Stomach smooth muscle (tissue), 2 donors: Measurements from ENCODE around the gene ITPR3.

Experiments used
- H3K27ac ChIP-seq: one replicate; pipeline ENCODE4 v1.7.0; 2013; ENCODE audit warnings: mild to moderate bottlenecking, low read length, inconsistent platforms
- H3K27me3 ChIP-seq, 2 donors: one replicate each; pipeline ENCODE4 v1.7.0; 2013; ENCODE audit warnings: low read length in 2 of 2; ENCODE audit not compliant: insufficient read depth in 2 of 2, control insufficient read depth in 1 of 2
- H3K36me3 ChIP-seq, 2 donors: one replicate each; pipeline ENCODE4 v1.7.0; 2013; ENCODE audit warnings: low read length in 2 of 2; ENCODE audit not compliant: control insufficient read depth in 2 of 2, insufficient read depth in 2 of 2
- H3K4me1 ChIP-seq: one replicate; pipeline ENCODE4 v1.7.0; 2013; ENCODE audit warnings: low read length; ENCODE audit not compliant: control insufficient read depth, insufficient read depth
- H3K4me3 ChIP-seq, 2 donors: one replicate each; pipeline ENCODE4 v1.7.0; 2013; ENCODE audit warnings: low read length in 2 of 2
- H3K9ac ChIP-seq, 2 donors: one replicate each; pipeline ENCODE4 v1.7.0; 2013; ENCODE audit warnings: low read length in 2 of 2, mild to moderate bottlenecking in 1 of 2
- H3K9me3 ChIP-seq, 2 donors: one replicate each; pipeline ENCODE4 v1.7.0; 2013; ENCODE audit warnings: low read length in 2 of 2; ENCODE audit not compliant: control insufficient read depth in 2 of 2
- donor health status: healthy.
- donor health status: Pancreatic carcinoma.

ITPR3 gene

DNA sequence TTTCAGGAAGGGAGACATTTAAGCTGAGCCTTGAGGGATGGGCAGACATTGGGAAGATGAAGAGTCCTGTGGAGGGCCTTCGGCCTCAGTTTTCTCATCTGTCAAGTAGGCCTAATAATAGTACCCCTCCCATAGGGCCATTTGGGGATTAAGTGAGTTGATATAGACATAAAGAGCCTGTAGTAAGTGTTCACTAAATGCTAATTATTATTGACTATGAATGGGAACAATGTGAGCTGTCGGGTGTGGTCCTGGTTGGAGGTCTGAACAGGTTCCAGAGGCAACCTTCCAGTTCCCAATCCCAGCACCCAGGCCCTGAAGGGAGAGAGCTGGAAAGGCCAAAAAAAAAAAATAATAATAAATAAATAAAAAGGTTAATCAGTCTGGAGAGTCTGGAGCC, 14.5 kb upstream of the ITPR3 start:
- Histone ChIP-seq H3K4me1 (peaks cover 9% of the 10 kb centered on the region), H3K9me3 (peaks cover 0 to 3% of the 10 kb centered on the region in 2 donors), H3K27me3 (peaks cover 0 to 5% of the 10 kb centered on the region in 2 donors), H3K9ac (no peak overlapping the region), H3K4me3 (no peak overlapping the region), H3K27ac (no peak overlapping the region), H3K36me3 (no peaks in the 10 kb centered on the region)

DNA sequence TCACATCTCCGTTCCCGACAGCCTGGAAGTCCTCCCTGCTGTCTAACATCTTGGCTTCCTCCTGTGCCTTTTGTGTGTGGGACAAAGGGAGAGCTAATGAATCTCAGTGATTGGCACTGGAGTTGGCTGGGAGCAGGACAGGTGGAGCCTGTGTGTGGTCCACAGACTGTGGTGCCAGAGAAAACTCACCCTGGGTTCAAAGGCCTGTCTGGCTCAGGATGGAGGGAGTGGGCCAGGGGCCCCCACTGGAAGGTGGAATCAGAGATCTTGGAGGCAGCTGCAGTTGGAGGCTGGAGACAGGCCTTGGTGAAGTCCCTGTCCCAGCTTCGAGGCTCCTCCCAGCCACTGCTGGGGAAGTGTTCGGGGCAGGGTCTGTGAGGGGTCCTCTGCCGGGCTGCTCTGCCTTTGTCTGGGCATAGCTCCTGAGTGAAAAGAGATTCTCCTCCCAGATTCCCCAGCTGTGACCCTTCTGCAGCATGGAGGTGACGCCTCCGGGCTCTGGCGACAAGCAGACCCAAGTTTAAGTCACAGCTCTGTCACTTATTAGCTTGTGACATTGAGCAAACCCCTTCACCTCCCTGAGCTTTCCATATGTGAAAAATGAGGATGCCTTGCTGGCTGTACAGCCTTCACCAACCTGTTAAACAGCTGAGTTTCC, 13.9 kb upstream of the ITPR3 start:
- H3K4me1 ChIP-seq: peaks cover 9% of the 10 kb centered on the region
- H3K27ac ChIP-seq: no peak overlapping the region

DNA sequence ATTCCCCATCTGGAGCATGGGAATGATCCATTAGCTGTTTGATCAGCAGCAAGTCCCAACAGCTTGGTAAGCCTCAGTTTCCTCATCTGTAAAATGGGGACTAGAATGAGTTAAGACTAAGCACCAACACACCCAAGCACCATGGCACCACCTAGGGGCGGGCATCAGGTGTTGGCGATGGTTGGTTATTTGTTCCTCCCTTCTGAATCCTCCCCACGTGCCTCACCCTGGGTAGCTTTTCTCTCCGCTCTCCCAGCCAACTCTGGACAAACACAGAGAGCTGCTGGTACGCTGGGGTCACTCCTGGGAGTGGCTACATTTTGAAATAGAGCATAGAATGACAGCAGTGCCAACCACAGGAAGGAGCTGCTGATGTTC, 13.3 kb upstream of the ITPR3 start:
- Histone ChIP-seq H3K27ac (no peak overlapping the region), H3K27me3 (peaks cover 2 to 5% of the 10 kb centered on the region in 2 donors), H3K4me3 (no peak overlapping the region), H3K4me1 (peaks cover 9% of the 10 kb centered on the region), H3K9me3 (peaks cover 0 to 3% of the 10 kb centered on the region in 2 donors), H3K9ac (no peak overlapping the region), H3K36me3 (no peaks in the 10 kb centered on the region)

More for the DNA sequence above, 13.9 kb upstream of the ITPR3 start:
- peaks cover 2 to 5% of the 10 kb centered on the region in 2 donors for H3K27me3 ChIP-seq
- no peaks in the 10 kb centered on the region for H3K36me3 ChIP-seq
- H3K4me3 ChIP-seq: no peak overlapping the region
- H3K9ac ChIP-seq: no peak overlapping the region
- peaks cover 0 to 3% of the 10 kb centered on the region in 2 donors for H3K9me3 ChIP-seq

DNA sequence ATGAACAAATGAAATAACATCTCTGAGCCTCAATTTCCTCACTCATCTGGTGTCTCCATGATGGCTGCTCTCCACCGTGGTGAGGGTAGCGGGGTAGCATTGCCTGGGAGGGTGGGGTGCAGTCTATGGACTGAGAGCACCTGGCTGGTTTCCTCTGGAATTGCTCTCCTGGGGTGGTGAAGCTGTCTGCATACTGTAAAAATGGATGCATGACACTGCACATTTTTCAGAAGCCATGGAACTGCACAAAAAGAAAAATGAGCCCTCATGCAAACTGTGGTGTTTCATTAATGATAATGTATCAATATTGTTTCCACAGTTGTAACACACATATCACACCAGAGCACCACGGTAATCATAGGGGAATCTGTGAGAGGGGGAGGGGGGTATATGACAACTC, 12.1 kb upstream of the ITPR3 start:
- Histone ChIP-seq H3K27me3 (peaks cover 4 to 5% of the 10 kb centered on the region in 2 donors), H3K36me3 (no peaks in the 10 kb centered on the region), H3K9me3 (peaks cover 0 to 3% of the 10 kb centered on the region in 2 donors), H3K4me1 (peaks cover 9% of the 10 kb centered on the region), H3K4me3 (no peak overlapping the region), H3K9ac (no peak overlapping the region), H3K27ac (no peak overlapping the region)

DNA sequence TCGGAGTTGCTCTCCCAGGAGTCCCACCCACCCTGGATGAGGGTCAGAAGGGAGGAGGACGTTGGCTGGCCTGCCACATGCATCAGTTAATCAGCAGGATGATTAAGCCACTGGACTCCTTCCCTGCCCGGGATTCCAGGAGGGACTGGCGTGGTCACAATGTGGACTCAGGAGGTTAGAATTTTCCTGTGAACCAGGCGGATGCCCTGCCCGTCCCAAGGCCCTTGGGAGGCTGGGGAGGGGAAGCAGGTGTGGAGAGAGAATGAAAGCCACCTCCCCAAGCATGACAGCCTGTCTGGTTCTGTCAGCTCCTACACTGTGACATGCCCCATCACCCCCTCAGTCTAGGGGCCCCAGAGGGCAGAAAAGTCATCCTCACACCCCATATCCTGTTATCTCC, 11.6 kb upstream of the ITPR3 start:
- peaks cover 0 to 3% of the 10 kb centered on the region in 2 donors for H3K9me3 ChIP-seq
- peaks cover 9% of the 10 kb centered on the region for H3K4me1 ChIP-seq
- H3K4me3 ChIP-seq: no peak overlapping the region
- H3K27ac ChIP-seq: no peak overlapping the region
- H3K9ac ChIP-seq: no peak overlapping the region
- no peaks in the 10 kb centered on the region for H3K36me3 ChIP-seq
- H3K27me3 ChIP-seq: peaks cover 5% of the 10 kb centered on the region in 2 donors

DNA sequence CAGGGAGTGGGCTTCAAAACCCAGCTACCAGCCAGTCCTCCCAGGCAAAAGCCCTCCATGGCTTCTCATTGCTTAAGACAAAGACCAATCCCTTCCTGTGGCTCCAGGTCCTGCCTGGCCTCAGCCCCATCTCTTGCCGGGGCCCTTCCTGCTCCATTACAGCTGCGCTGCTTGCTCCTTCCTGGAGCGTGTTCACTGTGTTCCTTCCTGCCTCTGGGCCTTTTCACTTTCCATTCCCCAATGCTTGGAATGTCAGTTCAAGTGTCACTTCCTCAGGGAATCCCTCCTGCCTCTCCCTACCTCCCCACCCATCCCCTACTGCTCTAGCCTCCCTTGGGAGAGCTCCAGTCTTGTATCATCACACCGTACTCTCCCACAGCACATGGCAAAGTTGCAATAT, 11.1 kb upstream of the ITPR3 start:
- Histone ChIP-seq H3K9me3 (peaks cover 0 to under 1% of the 10 kb centered on the region in 2 donors), H3K27me3 (peaks cover 5% of the 10 kb centered on the region in 2 donors), H3K9ac (no peak overlapping the region), H3K27ac (no peak overlapping the region), H3K36me3 (no peaks in the 10 kb centered on the region), H3K4me3 (no peak overlapping the region), H3K4me1 (peaks cover 9% of the 10 kb centered on the region)

DNA sequence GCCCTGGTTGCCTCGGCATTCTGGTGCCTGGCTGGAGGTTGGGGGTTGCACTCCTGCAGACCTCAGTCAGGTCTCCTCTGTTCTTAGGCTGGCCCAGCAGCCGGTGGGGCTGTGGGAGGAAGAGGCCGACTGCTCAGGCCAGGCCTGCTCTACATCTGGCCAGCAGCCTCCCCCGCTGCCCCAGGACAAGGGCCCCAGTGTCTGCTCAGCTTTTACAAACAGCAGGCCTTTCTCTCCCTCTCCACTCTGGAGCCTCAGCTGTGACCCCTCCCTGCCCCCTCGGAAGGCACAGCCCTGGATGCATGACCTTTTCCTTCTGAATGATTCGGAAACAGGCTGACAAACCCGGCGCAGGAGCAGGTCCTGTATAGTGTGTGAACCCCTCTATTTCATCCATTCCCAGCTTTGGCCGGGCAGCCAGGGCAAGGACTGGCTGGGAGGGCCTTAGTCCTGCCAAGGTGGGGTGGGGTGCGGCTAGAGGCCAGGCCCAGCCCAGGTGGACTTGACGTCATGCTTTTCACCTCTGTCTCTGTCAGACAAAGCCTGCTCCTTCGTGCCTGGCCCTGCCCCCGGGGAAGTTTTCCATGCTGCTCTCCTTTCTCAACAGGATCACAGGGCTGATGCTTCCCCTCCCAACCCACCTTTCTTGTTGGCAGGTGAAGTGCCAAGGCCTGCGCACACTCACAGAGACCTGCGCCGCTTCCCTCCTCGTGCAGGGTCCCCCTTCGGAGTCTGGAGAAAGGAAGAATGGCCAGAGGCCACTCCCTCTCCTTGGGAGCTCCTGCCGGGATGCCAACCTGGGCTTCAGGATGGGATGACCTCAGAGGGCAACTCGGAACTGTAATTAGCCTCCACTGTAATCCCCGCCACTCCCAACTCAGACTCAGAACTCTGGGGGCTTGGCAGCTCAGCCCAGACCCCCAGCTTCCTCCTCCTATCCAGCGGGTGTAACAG, 10.1 kb upstream of the ITPR3 start:
- Histone ChIP-seq H3K4me1 (peaks cover 9% of the 10 kb centered on the region), H3K27me3 (peaks cover 5% of the 10 kb centered on the region in 2 donors), H3K27ac (no peak overlapping the region), H3K36me3 (no peaks in the 10 kb centered on the region), H3K9ac (no peak overlapping the region), H3K4me3 (no peak overlapping the region), H3K9me3 (no peaks in the 10 kb centered on the region)

DNA sequence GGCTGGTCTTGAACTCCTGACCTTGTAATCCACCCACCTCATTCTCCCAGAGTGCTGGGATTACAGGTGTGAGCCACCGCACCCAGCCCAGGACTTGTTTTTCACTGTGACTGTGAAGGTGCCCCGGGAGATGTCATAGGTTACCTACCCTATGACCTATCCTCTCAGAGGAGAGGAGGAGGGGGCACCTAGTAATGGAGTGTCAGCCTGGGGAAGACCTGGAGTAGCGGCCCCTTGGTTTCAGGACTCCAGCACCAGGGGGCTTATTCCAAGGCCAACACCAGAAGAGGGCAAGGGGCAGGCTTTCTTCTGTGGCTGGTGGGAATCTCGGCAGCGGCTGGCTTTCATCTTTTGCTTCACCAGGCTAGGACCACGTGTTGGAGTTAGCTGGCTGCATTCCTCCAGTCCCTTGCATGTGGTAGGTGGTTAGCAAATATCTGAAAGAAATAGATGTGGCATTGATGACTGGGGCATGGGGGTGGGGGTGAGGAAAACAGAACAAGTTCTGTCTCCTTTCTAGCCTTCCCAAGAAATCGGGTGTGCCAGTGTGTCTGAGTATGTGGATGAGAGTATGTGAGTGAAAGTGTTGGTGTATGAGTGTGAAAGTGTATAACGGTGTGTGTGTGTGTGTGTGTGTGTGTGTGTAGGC, 7.9 kb upstream of the ITPR3 start:
- Histone ChIP-seq H3K36me3 (no peaks in the 10 kb centered on the region), H3K4me3 (no peak overlapping the region), H3K9me3 (no peaks in the 10 kb centered on the region), H3K4me1 (peaks cover 9% of the 10 kb centered on the region), H3K27ac (no peak overlapping the region), H3K27me3 (peaks cover 5 to 7% of the 10 kb centered on the region in 2 donors), H3K9ac (no peak overlapping the region)

DNA sequence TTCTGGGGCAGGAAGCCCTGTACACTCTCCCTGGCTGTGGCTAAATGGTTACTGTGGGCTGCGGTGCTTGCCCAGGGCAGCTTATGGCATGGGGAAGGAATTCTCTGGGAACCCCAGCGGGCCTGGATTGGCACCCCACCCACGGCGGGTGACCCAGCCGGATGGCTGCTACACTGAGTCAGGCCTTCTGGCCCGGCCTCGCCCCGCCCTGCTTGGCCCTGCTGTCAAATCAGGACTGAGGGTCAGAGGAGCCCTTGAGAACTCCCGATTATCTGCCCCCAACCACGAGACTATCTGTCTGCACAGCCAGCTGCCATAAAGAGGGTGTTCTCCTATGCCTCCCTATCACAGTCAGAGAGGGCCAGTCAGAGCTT, 7.3 kb upstream of the ITPR3 start:
- Histone ChIP-seq H3K4me1 (peaks cover 9% of the 10 kb centered on the region), H3K27ac (no peak overlapping the region), H3K36me3 (no peaks in the 10 kb centered on the region), H3K9ac (no peak overlapping the region), H3K9me3 (no peaks in the 10 kb centered on the region), H3K4me3 (no peak overlapping the region), H3K27me3 (peaks cover 2 to 7% of the 10 kb centered on the region in 2 donors)

DNA sequence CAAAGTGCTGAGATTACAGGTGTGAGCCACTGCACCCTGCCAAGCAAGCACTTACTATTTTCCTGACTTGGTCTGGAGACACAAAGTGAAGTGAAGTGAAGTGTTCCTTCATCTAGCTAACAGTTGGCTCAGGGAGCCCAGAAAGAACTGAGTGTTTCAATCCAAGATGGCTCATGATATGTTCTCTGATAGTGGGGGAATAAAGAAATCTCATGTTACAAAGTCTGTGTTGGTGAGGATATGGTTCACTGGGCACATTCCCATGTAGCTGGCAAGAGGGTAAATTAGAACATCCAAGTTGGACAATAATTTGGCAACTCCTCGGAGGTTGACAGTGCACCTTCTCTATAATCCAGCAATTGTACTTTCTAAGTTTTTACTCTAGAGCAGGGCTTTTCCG, 5.0 kb upstream of the ITPR3 start:
- Histone ChIP-seq H3K9me3 (no peaks in the 10 kb centered on the region), H3K36me3 (no peaks in the 10 kb centered on the region), H3K9ac (no peak overlapping the region), H3K27me3 (peaks cover 8 to 10% of the 10 kb centered on the region in 2 donors), H3K27ac (no peak overlapping the region), H3K4me1 (peaks cover 9% of the 10 kb centered on the region), H3K4me3 (no peak overlapping the region)
